GM21447 (cell line): Measurements from ENCODE around the gene AGBL4.

Source experiments
- ATAC-seq: cut with Tn5 transposase; IDR thresholded peaks from one replicate; pipeline ENCODE4 v1.9.1; 2021; ENCODE audit not compliant: unreplicated experiment

Gene AGBL4

DNA sequence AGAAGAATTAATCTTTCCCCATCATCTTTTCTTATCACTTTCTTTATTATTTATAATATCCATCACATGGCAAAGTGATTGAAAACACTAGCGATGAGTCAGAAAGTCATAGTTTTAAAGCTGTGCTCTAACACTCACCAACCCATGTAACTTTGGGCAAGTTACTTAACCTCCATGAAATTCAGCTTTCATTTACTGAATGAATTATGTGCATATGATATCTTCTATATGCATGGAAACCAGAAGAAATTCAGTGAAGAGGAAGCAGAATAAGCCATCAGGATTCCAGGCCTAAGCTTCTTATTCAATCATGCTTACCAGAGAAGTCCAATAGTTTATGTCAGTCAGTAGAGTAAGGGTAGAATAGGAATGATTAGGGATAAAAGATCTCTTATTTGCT lies 300.1 kb downstream of the AGBL4 start:
- no peak for ATAC-seq

DNA sequence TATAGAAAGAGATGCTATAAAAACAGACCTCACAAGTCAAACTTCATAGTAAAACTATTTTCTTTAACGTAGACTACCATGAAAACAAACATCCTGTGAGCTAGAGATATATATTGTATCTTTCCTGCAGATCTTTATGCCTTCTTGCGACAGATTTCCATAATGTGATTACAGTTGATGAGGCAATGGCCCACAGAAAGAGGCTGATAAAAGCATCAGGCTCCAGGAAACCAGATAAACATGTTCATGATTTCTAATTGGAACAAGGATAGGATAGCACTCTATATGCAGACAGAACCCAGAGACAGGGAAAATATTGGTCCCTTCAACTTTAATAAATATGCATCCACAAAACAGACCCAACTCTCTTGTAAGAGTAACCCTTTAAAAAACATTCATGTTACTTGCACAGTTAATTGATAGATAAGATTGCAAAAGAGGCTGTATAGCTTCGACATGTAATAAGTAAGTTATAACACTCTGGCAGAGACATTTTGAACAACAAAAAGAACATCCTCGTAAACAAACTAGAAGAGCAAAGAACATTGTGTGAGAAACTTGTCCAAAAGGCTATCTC lies 329.4 kb downstream of the AGBL4 start:
- no peak for ATAC-seq

DNA sequence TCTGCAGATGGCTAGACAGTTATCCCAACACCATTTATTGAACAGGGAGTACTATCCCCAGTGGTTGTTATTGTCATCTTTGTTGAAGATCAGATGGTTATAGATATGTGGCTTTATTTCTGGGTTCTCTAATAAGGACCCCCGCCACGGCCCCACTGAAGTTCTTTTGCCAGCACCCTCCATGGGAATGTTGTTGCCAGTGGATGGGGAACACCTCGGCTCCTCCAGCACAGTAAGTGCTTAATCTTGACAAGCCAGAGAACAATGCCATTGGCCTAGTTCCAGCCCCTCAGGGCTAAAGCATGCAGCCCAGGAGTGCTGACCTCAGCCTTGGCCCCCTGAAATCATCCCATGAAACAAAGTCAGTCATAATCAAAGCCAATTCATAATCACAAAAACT lies 337.6 kb downstream of the AGBL4 start:
- no peak for ATAC-seq

DNA sequence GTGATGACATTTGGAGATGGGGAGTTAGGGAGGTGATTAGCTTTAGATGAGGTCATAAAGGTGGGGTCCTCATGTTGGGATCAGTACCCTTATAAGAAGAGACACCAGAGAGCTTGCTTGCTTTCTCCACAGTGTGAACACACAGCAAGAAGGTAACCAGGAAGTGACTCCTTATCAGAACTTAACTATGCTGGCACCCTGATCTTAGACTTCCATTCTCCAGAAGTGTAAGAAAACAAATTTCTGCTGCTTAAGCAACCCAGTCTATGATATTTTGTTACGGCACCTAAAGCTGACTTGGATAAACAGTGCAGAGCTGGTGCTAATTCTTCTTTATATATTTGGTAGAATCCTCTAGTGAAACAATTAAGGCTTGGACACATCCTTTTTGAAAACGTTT lies 346.0 kb downstream of the AGBL4 start:
- no peak for ATAC-seq

DNA sequence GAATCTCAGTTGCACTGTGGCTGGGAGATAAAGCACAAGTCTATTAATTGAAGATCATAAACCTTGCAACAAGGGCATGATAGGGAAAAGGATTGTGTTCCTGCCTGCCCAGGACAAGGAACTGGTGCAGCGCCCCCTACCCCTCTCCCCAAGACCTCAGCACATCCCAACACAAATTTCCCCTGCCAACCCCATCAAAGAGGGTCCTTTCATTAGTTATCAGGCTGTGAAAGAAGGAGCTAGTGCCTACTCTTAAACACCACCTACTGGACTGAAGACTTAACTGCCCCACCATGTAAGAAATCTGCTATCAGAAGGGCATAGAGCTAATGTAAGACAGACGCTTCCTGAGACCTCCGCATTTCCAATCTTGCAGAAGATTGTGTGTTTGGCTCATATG lies 372.6 kb downstream of the AGBL4 start:
- no peak for ATAC-seq

DNA sequence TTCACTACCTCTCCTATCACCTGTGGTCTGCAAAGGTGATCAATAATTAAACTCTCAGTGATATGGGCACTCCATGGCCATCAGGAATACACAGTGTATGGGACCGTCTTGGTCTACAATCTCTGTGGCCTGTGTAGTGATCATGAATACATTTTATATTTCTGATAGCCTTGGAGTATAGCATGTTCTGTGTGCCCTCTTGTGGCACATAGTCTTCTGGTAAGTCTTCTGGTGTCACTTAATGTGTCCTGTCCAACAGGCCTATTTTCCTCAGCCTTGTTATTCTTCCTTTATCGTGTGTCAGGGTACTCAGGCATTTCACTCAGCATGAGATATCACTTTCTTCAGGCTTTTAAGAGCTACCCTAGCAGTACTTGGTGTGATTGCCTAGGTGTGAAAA lies 393.6 kb downstream of the AGBL4 start:
- no peak for ATAC-seq

DNA sequence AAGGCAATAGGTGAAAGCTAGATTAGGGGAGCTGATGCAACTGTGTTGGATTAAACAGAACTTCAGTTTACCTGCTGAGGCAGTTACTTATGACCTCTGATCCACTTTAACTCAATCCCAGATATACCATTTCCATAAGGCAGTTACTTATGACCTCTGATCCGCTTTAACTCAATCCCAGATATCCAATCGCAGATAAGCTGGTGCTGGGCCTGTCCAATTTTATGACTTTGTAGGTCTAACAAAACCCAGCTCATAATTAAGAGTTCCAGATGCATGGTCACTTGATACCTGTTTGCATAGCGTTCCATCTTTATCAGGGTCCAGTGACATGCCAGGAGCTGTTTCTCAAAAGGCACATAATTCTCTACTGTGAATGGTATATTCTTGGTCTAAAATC lies 396.0 kb downstream of the AGBL4 start:
- no peak for ATAC-seq

DNA sequence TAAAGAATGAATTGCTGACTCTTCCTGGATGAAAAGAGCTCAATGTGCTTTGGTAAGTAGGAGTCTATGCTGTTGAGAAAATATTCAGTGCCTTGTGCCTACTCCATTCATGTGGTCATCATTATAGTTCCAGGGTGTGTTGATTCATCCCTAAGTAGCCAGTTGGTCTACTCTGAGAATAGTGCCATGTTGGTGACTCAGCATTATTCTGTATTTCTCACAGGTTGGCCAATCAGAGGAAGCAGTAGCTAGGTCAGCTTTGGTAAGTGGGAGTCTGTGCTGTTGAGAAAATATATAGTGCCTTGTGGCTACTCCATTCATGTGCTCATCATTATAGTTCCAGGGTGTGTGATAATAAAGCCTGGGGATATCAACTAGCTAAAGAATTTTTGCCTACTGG lies 397.3 kb downstream of the AGBL4 start:
- ATAC-seq = no peak

DNA sequence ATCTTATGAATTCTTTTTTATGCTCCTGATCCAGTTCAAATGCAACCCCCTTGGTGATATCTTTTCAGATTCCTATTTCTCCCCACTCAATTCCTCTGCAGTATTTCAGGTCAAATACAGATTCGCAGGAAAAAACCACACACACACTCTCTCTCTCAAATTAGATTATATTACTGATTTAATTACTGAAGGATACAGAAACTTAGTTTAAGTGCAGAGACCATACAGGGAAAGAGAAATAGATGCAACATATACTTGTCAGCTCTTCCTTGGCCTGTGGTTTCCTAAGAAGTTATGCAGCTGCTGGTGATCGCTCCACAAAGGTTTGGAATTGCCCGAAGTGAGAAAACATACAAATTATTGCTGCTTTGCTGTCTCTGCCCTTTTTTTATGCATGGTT lies 400.9 kb downstream of the AGBL4 start:
- no peak for ATAC-seq

DNA sequence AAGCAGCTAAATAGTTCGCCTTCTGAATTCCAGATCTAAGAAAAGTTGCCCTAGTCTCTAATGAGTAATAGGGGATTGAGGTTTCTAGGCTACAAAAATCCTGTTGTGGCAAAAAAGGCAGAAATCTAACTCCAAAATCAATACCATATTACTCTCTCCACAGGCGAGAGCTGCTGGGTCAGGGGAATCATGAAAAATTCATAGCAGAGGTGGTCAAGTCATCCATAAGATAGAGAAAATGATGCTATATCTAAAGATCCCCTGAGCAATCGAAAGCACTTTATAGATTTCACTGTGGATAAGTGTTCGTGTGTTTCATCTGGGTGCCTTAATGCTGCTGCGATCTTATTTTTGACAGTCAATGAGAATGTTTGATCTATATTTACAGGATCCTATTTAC lies 417.7 kb downstream of the AGBL4 start:
- no peak for ATAC-seq

DNA sequence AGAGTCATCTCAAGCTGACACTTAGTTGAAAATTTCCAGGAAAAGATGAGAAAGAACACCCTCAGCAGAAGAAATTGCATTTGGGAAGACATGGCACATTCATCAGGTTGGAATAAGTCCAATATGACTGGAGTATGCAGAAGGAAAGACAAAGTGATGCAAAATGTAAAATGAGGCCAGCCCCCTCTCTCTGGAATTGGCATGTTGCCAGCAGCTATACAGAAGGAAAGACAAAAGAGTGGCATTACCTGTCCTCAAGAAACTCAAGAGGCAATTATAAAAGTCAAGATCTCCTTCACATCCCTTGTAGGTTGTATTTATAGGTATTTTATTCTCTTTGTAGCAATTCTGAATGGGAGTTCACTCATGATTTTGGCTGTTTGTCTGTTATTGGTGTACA lies 426.3 kb downstream of the AGBL4 start:
- no peak for ATAC-seq

DNA sequence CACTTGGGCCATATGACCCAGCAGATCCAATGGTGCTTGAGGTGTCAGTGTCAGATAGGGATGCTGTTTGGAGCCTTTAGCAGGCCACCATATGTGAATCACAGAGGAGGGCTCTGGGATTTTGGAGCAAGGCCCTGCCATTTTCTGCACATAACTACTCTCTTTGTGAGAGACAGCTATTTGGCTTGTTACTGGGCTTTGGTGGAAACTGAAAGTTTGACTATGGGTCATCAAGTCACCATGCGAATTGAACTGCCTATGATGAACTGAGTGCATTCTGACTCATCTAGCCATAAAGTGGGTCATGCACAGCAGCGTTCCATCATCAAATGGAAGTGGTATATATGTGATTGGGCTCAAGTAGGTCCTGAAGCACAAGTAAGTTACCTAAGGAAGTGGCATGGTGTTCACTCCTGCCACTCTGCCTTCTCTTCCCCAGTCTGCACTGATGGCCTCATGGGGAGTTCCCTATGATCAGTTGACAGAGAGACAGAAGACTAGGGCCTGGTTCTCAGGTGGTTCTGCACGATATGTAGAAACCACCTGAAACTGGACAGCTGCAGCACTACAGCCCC lies 447.3 kb downstream of the AGBL4 start:
- ATAC-seq = no peak

DNA sequence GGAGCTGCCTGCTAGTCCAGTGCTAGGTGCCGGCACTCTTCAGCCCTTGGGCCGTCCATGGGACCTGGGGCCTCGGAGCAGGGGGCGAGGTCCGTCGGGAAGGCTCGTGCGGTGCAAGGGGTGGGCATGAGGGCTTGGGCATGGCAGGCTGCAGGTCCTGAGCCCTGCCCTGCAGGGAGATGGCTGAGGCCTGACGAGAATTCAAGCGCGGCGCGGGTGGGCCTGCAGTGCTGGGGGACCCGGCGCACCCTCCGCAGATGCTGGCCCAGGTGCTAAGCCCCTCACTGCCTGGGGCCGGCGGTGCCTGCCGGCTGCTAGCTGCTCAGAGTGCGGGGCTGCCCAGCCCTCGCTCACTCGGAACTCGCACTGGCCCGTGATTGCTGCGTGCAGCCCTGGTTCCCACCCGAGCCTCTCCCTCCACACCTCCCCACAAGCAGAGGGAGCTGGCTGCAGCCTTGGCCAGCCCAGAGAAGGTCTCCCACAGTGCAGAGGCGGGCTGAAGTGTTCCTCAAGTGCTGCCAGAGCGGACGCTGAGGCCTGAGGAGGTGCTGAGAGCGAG lies 467.0 kb downstream of the AGBL4 start:
- ATAC-seq = no peak

DNA sequence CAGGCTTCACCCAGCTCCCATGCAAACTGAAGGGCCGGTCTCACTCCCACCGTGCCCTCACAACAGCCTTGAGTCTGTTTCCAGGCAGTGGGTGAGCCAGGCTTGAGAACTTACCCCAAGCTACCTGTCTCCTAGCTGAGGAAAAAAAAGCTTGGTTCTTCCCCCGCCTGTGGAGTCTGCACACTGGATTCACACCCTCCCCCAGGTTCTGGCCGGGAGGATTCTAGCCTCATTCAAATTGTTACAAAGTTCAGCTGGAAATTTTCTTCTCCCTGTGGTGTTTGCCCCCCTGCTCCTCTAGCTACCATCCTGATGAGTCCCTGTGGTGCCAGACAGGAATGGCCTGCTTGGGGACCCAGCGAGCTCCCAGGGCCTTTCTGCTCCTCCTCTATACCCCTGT lies 471.7 kb downstream of the AGBL4 start:
- ATAC-seq = no peak

DNA sequence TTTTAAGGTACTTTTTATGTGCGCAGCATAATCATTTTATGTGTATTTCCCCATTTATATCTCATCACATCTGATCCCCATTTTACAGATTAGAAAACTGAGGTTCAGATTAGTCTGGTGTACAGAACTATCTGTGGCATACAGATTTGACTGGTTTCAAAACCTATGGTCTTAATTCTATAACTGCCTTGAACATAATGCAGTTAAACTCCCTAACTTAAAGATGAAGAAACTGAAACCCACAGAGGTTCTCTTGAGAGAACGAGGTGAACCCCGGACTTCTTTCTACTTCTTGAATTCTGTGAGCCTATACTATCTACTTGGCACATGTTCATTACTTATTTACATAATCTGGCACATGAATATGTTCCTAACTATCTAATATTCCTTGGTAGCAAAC lies 479.1 kb downstream of the AGBL4 start:
- no peak for ATAC-seq

DNA sequence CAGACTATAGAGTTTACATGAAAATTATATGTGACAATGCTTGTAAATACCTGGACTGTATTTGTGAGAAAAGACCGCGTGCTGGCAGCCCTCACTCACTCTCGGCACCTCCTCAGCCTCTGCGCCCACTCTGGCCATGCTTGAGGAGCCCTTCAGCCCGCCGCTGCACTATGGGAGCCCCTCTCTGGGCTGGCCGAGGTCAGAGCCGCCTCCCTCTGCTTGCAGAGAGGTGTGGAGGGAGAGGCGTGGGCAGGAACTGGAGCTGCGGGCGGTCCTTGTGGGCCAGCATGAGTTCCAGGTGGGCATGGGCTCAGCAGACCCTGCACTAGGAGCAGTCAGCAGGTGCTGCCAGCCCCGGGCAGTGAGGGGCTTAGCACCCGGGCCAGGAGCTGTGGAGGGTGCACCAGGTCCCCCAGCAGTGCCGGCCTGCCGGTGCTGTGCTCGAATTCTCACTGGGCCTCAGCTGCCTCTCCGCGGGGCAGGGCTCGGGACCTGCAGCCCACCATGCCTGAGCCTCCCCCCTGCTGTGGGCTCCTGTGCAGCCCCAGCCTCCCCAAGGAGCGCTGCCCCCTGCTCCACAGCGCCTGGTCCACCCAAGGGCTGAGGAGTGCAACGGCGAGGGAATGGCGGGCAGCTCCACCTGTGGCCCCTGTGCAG lies 482.5 kb downstream of the AGBL4 start:
- ATAC-seq = no peak

DNA sequence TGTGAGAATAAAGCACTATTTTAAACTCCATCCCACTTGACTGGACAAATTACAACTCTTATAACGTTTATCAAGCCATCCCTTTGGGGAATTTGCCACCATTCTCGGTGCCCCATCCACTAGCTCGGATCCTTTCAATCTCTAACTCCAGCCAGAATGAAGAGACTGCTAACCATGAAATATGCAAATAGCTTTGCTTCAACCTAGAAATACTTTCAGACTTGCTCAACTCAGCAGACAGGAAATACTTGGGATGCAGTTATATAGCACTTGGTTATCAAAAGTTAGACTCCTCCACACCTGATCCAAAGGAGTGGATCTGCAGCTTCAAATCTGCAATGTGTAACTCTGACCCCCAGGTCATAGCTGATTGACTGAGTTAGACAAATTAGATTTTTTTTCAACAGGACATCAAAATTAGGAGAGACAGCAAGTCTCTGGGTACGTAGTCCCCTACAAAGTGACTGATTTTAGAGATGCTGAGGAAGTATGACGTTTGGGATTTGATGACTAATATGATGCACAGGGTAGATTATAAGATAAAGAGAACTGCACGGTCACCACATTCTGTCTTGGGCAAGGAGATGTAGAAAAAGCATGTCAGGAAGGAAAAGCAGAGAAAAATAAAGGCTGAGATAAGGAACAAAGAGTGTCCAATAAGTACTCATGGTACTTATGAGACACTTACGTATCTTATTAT lies 496.0 kb downstream of the AGBL4 start:
- no peak for ATAC-seq

DNA sequence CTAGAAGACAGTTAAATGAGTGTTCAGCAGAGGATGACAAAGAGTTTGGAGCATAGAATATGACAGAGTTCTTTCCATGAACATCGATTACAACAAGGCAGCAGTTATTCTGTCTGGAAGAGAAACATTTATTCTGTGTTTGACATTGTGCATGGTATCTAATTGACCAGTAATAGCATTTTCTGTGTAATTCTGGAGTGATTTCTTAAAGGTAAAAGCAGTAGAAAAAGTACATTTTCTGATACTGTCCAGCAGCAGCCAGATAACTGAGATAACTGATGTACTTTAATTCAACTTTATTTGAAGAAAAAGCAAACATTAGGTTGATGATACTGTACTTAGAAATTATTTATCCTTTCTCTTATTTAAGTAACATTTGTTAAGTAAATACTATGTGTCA lies 497.1 kb downstream of the AGBL4 start:
- no peak for ATAC-seq

DNA sequence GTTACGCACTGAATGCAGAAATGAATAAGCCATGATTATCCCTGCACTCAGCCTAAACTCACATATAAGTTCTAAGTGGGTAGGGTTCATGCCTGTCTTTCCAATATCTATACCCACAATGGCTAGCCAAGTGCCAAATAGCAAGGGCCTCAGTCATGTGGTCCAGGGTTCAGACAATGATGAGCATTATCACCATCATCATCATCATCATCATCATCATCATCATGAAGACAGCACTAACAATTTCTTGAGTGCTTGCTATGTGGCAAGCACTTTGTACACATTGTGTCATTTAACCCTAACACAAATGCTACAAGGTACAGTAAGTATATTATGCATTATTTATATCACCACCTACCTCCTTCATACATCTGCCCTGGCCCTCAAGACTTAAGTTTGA lies 500.0 kb downstream of the AGBL4 start:
- no peak for ATAC-seq

DNA sequence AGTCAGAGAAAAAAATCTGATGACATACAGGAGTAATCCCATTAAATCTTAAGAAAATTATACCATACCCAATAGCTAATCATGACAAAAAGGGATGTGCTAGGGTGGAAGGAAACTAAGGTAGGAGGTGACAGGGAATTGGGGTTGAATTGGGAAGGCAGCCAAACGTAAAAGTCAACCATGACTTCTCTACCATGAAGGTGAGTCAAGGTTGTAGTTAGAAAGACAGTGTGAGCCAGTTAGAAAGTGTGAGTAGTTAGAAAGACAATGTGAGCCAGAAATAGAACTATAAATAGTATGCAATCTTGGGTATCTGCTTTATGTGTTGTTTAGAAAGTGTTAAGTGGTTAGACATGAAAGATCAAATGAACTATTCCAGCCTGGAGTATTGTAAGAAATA lies 556.8 kb downstream of the AGBL4 start:
- no peak for ATAC-seq

DNA sequence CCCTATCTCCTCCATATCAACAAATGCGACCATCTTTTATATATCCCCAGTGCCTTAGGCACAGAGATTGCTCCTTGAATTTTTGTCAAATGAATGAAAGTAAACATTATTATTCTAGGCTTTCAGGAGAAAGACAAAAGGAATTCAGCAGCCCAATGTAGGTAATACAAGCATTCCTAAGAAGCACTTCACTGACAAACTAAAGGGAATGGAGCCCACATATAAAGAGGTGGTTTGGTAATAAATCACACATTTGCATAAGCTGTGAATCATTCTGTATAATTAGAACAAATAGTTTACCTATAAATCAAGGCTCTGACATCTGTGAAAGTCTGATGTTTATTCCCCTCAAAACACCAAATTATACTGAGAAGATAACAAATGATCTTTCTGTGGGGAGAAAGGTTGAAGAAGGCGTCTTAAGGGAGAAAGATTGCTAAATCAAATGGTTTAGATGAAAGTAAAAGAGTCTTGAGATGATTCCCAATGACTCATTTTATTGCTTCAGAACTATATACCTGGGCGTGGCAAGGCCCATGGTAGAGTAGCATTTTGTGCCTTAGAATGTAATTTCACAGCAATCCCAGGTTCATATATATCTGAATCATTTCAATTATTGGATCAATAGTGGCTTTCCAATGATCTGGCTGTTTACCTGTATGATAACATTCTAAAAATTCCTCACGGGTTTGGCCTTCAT lies 558.1 kb downstream of the AGBL4 start:
- ATAC-seq = no peak
